PC-9 (cell line): ENCODE data around the gene STK24. TPM values are rescaled to one million over a fixed set of nuclear protein-coding genes. Genes with fewer than 3 reads are reported as not detected.

Source experiments
- BruUV-seq: library from RNA; stranded (reverse); fragments of 400-500 nt; replicated peaks from 2 replicates; lab custom pipeline; 2021; lab: Mats Ljungman, UMichigan
- CTCF ChIA-PET: fragments of 300-600 bp; sonication (Branson Sonifier 250); formaldehyde crosslinking; loops from one replicate; lab custom pipeline; 2022; ENCODE audit warnings: antibody characterized with exemption; lab: Charles Lee
- POLR2A ChIA-PET: fragments of 300-600 bp; sonication (Branson Sonifier 250); formaldehyde crosslinking; loops from one replicate; lab custom pipeline; 2022; ENCODE audit warnings: antibody characterized with exemption; ENCODE audit not compliant: unreplicated experiment; lab: Charles Lee
- DNase-seq, 2 experiments: peaks; one replicate each; pipeline versions ENCODE4 v3.0.0 to v3.0.0-alpha.2; 2015 to 2022; ENCODE audit warnings: mixed read lengths in 1 of 2
- H2AFZ ChIP-seq: fragments of 200-600 bp; sonication (generic); 2 replicates; pipeline ENCODE4 v1.8.1; 2017; ENCODE audit warnings: antibody characterized with exemption
- H3F3A ChIP-seq: fragments of 200-600 bp; sonication (generic); 2 replicates; pipeline ENCODE4 v1.8.1; 2017; ENCODE audit warnings: antibody characterized with exemption, mild to moderate bottlenecking, low read depth; ENCODE audit not compliant: insufficient read depth
- H3K27ac ChIP-seq: fragments of 200-600 bp; sonication (generic); 2 replicates; pipeline ENCODE4 v1.6.1; 2016; ENCODE audit warnings: mixed run types
- H3K27me3 ChIP-seq: fragments of 200-600 bp; sonication (generic); 2 replicates; pipeline ENCODE4 v1.6.1; 2016; ENCODE audit warnings: low read depth, mixed run types; ENCODE audit not compliant: insufficient read depth
- H3K36me3 ChIP-seq: fragments of 200-600 bp; sonication (generic); 2 replicates; pipeline ENCODE4 v1.6.1; 2016; ENCODE audit warnings: low read depth, mixed run types
- H3K4me1 ChIP-seq: fragments of 200-600 bp; sonication (generic); replicated peaks from 2 replicates; pipeline ENCODE4 v1.6.1; 2016; ENCODE audit warnings: mixed run types; ENCODE audit not compliant: insufficient read depth
- H3K4me2 ChIP-seq: fragments of 200-600 bp; sonication (generic); 2 replicates; pipeline ENCODE4 v1.6.1; 2017; ENCODE audit warnings: mixed run types
- H3K4me3 ChIP-seq: fragments of 200-600 bp; sonication (generic); 2 replicates; pipeline ENCODE4 v1.6.1; 2016; ENCODE audit warnings: mixed run types
- H3K79me2 ChIP-seq: fragments of 200-600 bp; sonication (generic); 2 replicates; pipeline ENCODE4 v1.6.1; 2017; ENCODE audit warnings: low read depth, mixed run types
- H3K9me2 ChIP-seq: fragments of 200-600 bp; sonication (generic); 2 replicates; pipeline ENCODE4 v1.8.1; 2017; ENCODE audit warnings: mild to moderate bottlenecking; ENCODE audit not compliant: insufficient read depth
- H3K9me3 ChIP-seq: fragments of 200-600 bp; sonication (generic); 2 replicates; pipeline ENCODE4 v1.8.1; 2016; ENCODE audit warnings: low read depth; ENCODE audit not compliant: insufficient read depth
- H4K20me1 ChIP-seq: fragments of 200-600 bp; sonication (generic); 2 replicates; pipeline ENCODE4 v1.8.1; 2017; ENCODE audit not compliant: insufficient read depth
- CTCF ChIP-seq: fragments of 200-600 bp; sonication (generic); conservative IDR thresholded peaks from 2 replicates; pipeline ENCODE4 v1.6.1; 2017; ENCODE audit warnings: mixed run types, antibody characterized with exemption, mild to moderate bottlenecking, moderate library complexity
- EZH2 ChIP-seq: fragments of 200-600 bp; sonication (generic); IDR thresholded peaks from 2 replicates; pipeline ENCODE4 v1.8.0; 2017; ENCODE audit warnings: antibody characterized with exemption, low read depth
- intact Hi-C: fragments of 100-400 bp; cut with micrococcal nuclease; formaldehyde crosslinking; loops from one replicate; pipeline ENCODE4 v1.10.0; 2022; ENCODE audit not compliant: unreplicated experiment
- total RNA-seq: library from RNA; stranded (reverse); gene quantifications from 2 replicates; pipeline ENCODE4 v1.2.3, GENCODE V29; 2021

Gene STK24
- total RNA-seq, 1 experiment from 2014 or later: 134 TPM

GRCh38 chr13:98461486-98462240 is 115.2 kb downstream of the STK24 start:
- Histone ChIP-seq H3K27ac (no peak overlapping the region), H3K27me3 (no peaks in the 10 kb centered on the region), H3K9me3 (no peaks in the 10 kb centered on the region), H3K4me1 (no peaks in the 10 kb centered on the region), H3K4me2 (no peak overlapping the region), H2AFZ (no peak overlapping the region), H3K79me2 (peaks cover 21% of the 10 kb centered on the region), H4K20me1 (peaks cover 13% of the 10 kb centered on the region), H3F3A (peaks cover 22% of the 10 kb centered on the region; the same call in 1 of the 2 replicates), H3K9me2 (no peaks in the 10 kb centered on the region), H3K36me3 (peaks cover 39% of the 10 kb centered on the region), H3K4me3 (no peak overlapping the region)
- BruUV-seq: no TSS peak
- ChIA-PET CTCF (no interaction called here), POLR2A (no interaction called here)
- TF ChIP-seq CTCF: no peak
- no peak for TF ChIP-seq EZH2
- no peak for DNase-seq
- intact Hi-C loops: no loop called here

- Histone ChIP-seq H3F3A (peaks cover 28% of the 10 kb centered on the region; the same call in 1 of the 2 replicates), H3K9me3 (no peaks in the 10 kb centered on the region), H3K27ac (no peak overlapping the region), H3K9me2 (no peaks in the 10 kb centered on the region), H3K4me2 (no peak overlapping the region), H3K36me3 (peaks cover 31% of the 10 kb centered on the region), H3K4me1 (no peaks in the 10 kb centered on the region), H3K79me2 (peaks cover 19% of the 10 kb centered on the region), H3K27me3 (no peaks in the 10 kb centered on the region), H2AFZ (no peak overlapping the region), H4K20me1 (peaks cover 13% of the 10 kb centered on the region), H3K4me3 (no peak overlapping the region)
- intact Hi-C loops: no loop called here
- CTCF ChIA-PET: no interaction called here
- BruUV-seq: no TSS peak
- POLR2A ChIA-PET: no interaction called here
- TF ChIP-seq EZH2 (no peak), CTCF (no peak)
- no peak for DNase-seq
These were observed 116.4 kb downstream of the STK24 start for GRCh38 chr13:98460516-98460915.

- Histone ChIP-seq H3K9me3 (no peaks in the 10 kb centered on the region), H3K36me3 (peaks cover 27% of the 10 kb centered on the region)
These were observed 117.1 kb downstream of the STK24 start for GRCh38 chr13:98459721-98460370.

More at GRCh38 chr13:98459721-98460370, 117.1 kb downstream of the STK24 start:
- H3K79me2 ChIP-seq: peaks cover 14% of the 10 kb centered on the region
- DNase-seq: no peak
- intact Hi-C loops: no loop called here
- H3K4me2 ChIP-seq: no peak overlapping the region
- H3F3A ChIP-seq: peaks cover 33% of the 10 kb centered on the region; the same call in 1 of the 2 replicates
- ChIA-PET CTCF (no interaction called here), POLR2A (no interaction called here)
- H3K4me1 ChIP-seq: no peaks in the 10 kb centered on the region
- BruUV-seq: no TSS peak
- no peaks in the 10 kb centered on the region for H3K27me3 ChIP-seq
- TF ChIP-seq CTCF (no peak), EZH2 (no peak)
- H4K20me1 ChIP-seq: peaks cover 13% of the 10 kb centered on the region
- no peak overlapping the region for H3K27ac ChIP-seq
- no peak overlapping the region for H2AFZ ChIP-seq
- no peak overlapping the region for H3K4me3 ChIP-seq
- H3K9me2 ChIP-seq: no peaks in the 10 kb centered on the region
